Fibroblast of skin of back (primary cell): ENCODE data around the gene PHKG2.

ENCODE experiments used
- DNase-seq: peaks from one replicate; pipeline ENCODE4 v3.0.0-alpha.2; 2013

The PHKG2 gene

DNA sequence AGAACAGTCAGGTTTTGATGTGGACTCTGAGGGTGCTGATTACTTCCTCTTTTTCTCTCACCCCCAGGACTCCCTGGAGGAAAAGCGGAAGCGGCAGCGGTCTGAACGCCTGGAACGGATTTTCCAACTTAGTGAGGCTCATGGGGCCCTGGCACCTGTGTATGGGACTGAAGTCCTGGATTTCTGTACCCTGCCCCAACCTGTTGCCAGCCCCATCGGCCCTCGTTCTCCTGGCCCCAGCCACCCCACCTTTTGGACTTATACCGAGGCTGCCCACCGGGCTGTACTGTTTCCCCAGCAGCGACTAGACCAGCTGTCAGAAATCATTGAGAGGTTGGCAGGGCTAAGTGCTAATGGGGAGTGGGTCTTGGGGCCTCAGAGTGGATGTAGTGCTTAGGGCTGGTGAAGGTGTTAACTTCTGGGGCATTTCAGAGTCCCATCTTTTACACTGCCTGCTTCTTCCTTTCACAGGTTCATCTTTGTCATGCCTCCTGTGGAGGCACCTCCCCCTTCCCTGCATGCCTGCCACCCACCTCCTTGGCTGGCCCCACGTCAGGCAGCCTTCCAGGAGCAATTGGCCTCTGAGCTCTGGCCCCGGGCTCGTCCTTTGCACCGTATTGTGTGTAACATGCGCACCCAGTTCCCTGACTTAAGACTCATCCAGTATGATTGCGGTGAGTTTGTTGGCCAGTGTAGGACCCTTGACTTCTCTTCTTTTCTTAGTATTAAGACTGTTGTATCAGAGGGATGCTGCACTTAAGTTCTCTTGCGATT lies 19.1 kb upstream of the PHKG2 start:
- DNase-seq: no peak

- no peak for DNase-seq
Observed at GRCh38 chr16:30731411-30731810, 16.8 kb upstream of the PHKG2 start.

- no peak for DNase-seq
Observed at GRCh38 chr16:30736995-30737793, 11.0 kb upstream of the PHKG2 start.

GRCh38 chr16:30737794-30738648 lies 10.2 kb upstream of the PHKG2 start:
- DNase-seq: no peak

DNA sequence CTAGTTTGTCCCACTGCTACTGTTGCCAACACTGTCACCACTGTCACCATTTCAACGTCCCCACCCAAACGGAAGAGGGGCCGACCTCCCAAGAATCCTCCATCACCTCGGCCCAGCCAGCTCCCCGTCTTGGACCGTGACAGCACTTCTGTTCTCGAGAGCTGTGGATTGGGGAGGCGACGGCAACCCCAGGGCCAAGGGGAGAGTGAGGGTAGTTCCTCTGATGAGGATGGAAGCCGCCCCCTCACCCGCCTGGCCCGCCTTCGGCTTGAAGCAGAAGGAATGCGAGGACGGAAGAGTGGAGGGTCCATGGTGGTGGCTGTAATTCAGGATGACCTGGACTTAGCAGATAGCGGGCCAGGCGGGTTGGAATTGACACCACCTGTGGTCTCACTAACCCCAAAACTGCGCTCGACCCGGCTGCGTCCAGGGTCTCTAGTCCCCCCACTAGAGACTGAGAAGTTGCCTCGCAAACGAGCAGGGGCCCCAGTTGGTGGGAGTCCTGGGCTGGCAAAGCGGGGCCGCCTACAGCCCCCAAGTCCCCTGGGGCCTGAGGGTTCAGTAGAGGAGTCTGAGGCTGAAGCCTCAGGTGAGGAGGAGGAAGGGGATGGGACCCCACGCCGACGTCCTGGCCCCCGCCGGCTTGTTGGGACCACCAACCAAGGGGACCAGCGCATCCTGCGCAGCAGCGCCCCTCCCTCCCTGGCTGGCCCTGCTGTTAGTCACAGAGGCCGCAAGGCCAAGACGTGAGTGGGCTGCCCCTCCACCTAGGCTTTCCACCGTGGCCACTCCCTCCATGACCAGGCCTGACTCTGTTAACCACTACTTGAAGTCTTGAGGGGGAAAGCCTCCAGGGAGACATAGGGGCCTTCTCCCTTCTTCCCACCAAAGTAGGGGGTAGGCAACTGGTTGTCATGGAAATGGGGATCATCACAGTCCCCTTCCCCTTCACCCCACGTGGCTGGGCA lies 9.0 kb upstream of the PHKG2 start:
- DNase-seq: no peak

- DNase-seq: peak; percentile 61
Observed at GRCh38 chr16:30740364-30741251, 7.6 kb upstream of the PHKG2 start.

- DNase-seq: peak; percentile 91
Observed at GRCh38 chr16:30741461-30741914, 6.7 kb upstream of the PHKG2 start.

- DNase-seq: no peak
Observed at GRCh38 chr16:30743716-30744115, 4.5 kb upstream of the PHKG2 start.

DNA sequence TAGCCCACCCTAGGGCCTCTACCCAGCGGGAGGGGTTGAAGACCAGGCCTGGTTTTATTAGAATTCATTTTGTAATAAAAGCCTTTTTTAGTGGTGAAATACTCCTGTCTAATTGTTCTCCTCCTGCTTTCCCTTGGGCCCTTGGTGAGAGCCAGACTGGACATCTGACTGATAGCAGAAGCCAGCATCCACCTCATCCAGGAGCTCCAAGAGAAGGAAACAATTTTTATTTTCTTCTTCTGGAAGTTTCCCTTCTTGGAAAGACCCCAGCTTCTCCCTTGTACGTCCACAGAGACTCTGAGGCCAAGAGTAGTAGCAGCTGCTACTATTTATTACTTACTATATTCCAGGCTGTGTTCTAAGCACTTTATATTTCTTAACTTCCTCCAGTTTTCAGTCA lies 4.0 kb upstream of the PHKG2 start:
- no peak for DNase-seq

GRCh38 chr16:30745082-30745481 lies 3.1 kb upstream of the PHKG2 start:
- DNase-seq: no peak

GRCh38 chr16:30746638-30747175 lies 1.5 kb upstream of the PHKG2 start:
- no peak for DNase-seq

GRCh38 chr16:30747331-30747730 lies 894 bp upstream of the PHKG2 start:
- DNase-seq: no peak

DNA sequence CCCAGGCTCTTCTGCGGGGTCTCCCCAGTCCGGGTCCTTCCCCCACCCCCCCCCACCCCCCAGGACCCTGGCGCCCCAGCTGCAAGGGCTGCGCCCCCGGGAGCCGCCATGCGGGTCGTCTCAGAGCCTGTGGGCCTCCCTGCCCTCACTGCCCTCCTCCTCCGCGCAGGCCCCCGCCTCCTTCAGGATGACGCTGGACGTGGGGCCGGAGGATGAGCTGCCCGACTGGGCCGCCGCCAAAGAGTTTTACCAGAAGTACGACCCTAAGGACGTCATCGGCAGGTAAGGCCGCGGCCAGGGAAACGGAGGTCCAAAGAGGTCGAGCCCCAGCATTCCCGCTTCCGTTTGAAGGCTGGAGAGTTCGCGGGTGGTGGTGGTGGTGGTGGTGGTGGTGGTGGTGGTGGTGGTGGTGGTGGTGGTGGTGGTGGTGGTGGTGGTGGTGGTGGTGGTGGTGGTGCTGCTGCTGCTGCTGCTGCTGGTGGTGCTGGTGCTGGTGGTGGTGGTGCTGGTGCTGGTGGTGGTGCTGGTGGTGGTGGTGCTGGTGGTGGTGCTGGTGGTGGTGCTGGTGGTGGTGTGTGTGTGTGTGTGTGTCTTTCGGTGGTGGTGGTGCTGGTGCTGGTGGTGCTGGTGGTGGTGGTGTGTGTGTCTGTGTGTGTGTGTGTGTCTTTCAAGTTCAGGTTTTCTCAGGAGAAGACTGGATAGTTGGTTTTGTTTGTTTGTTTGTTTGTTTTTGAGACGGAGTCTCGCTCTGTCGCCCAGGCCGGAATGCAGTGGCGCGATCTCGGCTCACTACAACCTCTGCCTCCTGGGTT lies 615 bp downstream of the PHKG2 start:
- peak; percentile 38 for DNase-seq

GRCh38 chr16:30750201-30750600 lies 2.0 kb downstream of the PHKG2 start:
- no peak for DNase-seq

DNA sequence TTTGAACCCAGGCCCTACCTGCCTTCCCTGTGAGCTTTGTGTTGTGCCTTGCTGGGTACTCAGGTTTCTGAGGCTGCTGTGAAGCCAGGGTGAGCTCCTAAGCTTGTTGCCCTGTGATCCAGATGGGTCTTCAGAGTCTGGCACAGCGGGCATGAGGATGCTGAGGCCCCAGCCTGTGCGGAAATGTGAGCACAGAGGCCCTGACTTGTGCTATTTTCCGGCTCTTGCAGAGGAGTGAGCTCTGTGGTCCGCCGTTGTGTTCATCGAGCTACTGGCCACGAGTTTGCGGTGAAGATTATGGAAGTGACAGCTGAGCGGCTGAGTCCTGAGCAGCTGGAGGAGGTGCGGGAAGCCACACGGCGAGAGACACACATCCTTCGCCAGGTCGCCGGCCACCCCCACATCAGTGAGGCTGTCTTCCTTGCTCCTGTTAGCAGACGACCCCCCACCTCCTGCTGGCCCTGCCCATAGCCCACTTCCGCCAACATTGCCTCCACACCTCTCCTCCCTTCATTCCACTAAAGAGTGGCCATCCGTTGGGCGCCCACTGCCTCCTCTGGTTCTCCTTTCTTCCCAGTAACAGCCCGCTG lies 2.7 kb downstream of the PHKG2 start:
- no peak for DNase-seq

DNA sequence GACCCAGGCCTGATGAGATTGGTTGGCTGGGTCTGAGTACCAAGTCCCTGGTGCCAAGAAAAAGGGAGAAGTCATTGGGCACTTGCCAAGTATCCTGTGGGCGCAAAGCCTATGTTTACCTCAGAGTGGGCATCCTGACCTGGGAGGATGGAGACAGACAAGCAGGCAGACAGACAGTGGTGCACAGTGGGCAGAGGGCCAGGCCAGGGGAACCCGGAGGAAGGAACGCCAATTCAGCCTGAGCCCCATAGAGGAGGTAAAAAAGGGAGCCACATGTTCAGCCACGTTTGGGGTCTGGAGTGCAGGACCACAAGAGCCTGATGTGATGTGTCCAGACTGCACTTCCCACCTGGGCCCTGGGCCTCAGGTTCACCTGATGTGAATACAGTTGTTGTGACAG lies 5.4 kb downstream of the PHKG2 start:
- no peak for DNase-seq

- DNase-seq: no peak
Observed at GRCh38 chr16:30755955-30756780, 7.9 kb downstream of the PHKG2 start.

DNA sequence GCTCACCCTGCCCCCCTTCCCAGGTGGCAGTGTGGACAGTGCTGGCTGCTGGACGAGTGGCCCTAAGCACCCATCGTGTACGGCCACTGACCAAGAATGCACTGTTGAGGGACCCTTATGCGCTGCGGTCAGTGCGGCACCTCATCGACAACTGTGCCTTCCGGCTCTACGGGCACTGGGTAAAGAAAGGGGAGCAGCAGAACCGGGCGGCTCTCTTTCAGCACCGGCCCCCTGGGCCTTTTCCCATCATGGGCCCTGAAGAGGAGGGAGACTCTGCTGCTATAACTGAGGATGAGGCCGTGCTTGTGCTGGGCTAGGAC lies 8.5 kb downstream of the PHKG2 start:
- no peak for DNase-seq
